Small intestine (tissue), 7 donors: ENCODE measurements around the gene PYM1. TPM values are rescaled to one million over a fixed set of nuclear protein-coding genes. Genes with fewer than 3 reads are reported as not detected.

Source experiments
- DNase-seq, 2 donors: peaks; one replicate each; pipeline versions ENCODE4 v3.0.0 to v3.0.0-alpha.2; 2013
- FAIRE-seq: peaks from 2 replicates; lab custom pipeline; 2012; peaks lifted over from hg19 to GRCh38; lab: Jason Lieb, UNC
- H3K27ac ChIP-seq, 3 donors: one replicate each; pipeline ENCODE4 v1.5.1; 2013; ENCODE audit warnings: low read length in 2 of 3, mild to moderate bottlenecking in 2 of 3, control low read depth in 1 of 3, inconsistent platforms in 1 of 3, low read depth in 1 of 3, moderate library complexity in 1 of 3
- H3K27me3 ChIP-seq, 3 donors: one replicate each; pipeline ENCODE4 v1.6.1; 2013; ENCODE audit warnings: low read length in 3 of 3, inconsistent platforms in 1 of 3; ENCODE audit not compliant: control insufficient read depth in 3 of 3, insufficient read depth in 3 of 3
- H3K36me3 ChIP-seq, 3 donors: one replicate each; pipeline ENCODE4 v1.6.1; 2013; ENCODE audit warnings: low read length in 3 of 3, inconsistent platforms in 1 of 3, low read depth in 1 of 3, mild to moderate bottlenecking in 1 of 3, moderate library complexity in 1 of 3; ENCODE audit not compliant: control insufficient read depth in 3 of 3, insufficient read depth in 2 of 3
- H3K4me1 ChIP-seq, 3 donors: one replicate each; pipeline ENCODE4 v1.6.1; 2013; ENCODE audit warnings: low read length in 2 of 3, inconsistent platforms in 1 of 3, low read depth in 1 of 3, mild to moderate bottlenecking in 1 of 3, moderate library complexity in 1 of 3; ENCODE audit not compliant: control insufficient read depth in 3 of 3, insufficient read depth in 2 of 3
- H3K4me3 ChIP-seq, 3 donors: one replicate each; pipeline ENCODE4 v1.5.1; 2013; ENCODE audit warnings: low read length in 3 of 3, control low read depth in 1 of 3, inconsistent platforms in 1 of 3, low read depth in 1 of 3, mild to moderate bottlenecking in 1 of 3, moderate library complexity in 1 of 3
- H3K9me3 ChIP-seq, 2 donors: one replicate each; pipeline ENCODE4 v1.6.1; 2013; ENCODE audit warnings: low read depth in 1 of 2, low read length in 1 of 2; ENCODE audit not compliant: control insufficient read depth in 2 of 2, insufficient read depth in 1 of 2
- WGBS, 3 donors: extraction: QIAGEN DNeasy Blood & Tissue Kit; methylation state at CpG; one replicate each; pipeline ENCODE4 v1.1.7; 2013; 5-methylcytosine and 5-hydroxymethylcytosine counted together
- polyA plus RNA-seq, 4 donors: library from polyadenylated mRNA; stranded (reverse) in 3 of 4; unstranded in 1 of 4; fragments of 200-250 nt in 3 of 4; fragments of 120-200 nt in 1 of 4; gene quantifications; one replicate each; pipeline versions ENCODE4 v1.2.1 to v1.2.3, GENCODE V29; 2013
- donor health status: healthy with polysubstance abuse.
- donor health status: control.
- donor health status: control.
- donor health status: Bipolar disorder and iron deficiency.
- donor health status: healthy.

The PYM1 gene
- polyA plus RNA-seq, 4 donors: 35.5 to 85.7 (median 61.4) TPM

DNA sequence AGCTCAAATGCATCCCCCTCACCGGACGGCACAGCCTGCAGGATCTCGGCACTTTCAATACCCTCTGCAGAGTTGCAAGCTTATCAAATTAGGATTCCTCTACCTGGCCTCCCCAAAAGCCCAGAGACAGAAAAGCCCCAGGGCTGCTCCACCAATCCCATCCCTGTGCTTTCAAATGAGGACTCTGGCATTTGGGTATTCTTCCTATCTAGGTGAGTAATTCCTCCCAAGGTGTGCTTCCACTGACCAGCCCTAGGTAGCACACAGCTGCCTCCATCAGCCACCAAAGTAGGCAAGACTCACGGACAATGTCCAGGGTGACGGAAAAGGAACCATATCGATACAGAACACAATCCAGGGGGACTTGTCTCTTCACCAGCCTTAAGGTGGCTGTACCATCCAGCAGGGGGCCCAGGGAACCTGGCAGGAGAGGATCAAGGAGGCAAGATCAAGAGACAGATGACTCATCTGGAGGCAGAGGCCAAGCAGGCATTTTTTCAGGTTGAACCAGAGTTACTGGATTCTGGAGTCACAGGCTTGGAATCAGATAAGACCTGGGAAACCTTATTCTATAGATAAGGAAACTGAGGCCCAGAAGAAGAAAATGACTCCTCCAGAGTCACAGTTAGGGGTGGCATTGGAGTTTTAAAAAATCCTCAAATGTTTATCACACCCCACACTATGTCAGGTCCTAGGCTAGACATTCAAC lies 28.3 kb upstream of the PYM1 start:
- H3K27me3 ChIP-seq: no peaks in the 10 kb centered on the region
- FAIRE-seq (no peak), DNase-seq (peak; percentile 73 to 77)
- no peak overlapping the region for H3K4me3 ChIP-seq
- no peak overlapping the region for H3K27ac ChIP-seq
- H3K4me1 ChIP-seq: peaks cover 3 to 29% (median 4%) of the 10 kb centered on the region in 3 donors
- H3K36me3 ChIP-seq: peaks cover 0 to 24% (median 22%) of the 10 kb centered on the region in 3 donors
- H3K9me3 ChIP-seq: no peaks in the 10 kb centered on the region
- 87 to 93% (median 88%) methylated on average over 6 of the region's 6 CpGs for WGBS, 3 donors

DNA sequence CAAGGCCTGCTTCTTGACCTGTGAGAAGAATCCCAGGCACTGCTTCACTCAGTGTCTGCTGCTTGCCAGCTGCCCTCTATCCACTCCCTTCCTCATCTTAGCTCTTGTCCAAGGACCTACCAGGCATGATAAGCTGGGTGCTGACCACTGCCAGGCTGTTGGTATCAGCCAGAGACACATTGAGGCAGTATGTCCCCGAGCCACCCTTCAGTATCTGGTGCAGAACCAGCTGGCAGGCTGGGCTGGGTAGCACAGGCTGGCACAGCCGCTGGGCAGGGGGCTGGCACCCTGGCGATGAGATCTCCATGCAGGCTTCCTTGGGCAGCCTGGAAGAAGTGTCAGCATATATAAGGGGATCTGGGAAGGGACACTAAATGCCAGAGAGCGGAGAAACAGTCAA lies 27.6 kb upstream of the PYM1 start:
- 88 to 94% (median 92%) methylated on average over 4 of the region's 4 CpGs for WGBS, 3 donors
- FAIRE-seq: no peak

DNA sequence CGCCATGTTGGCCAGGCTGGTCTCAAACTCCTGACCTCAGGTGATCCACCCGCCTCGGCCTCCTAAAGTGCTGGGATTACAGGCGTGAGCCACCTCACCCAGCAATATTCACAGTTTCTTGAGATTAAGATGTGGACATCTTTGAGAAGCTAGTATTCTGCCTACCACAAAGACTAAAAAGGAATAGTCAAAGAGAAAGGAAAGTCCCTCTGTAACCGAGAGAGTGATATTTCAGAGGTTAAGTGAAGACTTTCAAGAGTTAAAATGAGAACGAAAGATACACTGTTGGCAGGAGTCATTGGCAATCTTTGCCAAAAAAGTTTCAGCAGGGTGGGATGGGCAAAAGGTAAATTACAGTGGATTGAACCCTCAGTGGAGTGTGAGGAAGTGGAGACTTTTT lies 18.9 kb upstream of the PYM1 start:
- DNase-seq (no peak), FAIRE-seq (no peak)
- H3K4me1 ChIP-seq: peaks cover 0 to 2% (median 0%) of the 10 kb centered on the region in 3 donors
- H3K9me3 ChIP-seq: no peaks in the 10 kb centered on the region
- peaks cover 6 to 21% (median 13%) of the 10 kb centered on the region in 3 donors for H3K36me3 ChIP-seq
- no peak overlapping the region for H3K4me3 ChIP-seq
- H3K27ac ChIP-seq: no peak overlapping the region
- H3K27me3 ChIP-seq: no peaks in the 10 kb centered on the region
- WGBS, 3 donors: 79 to 83% (median 81%) methylated on average over 6 of the region's 6 CpGs

More for the DNA sequence above, 27.6 kb upstream of the PYM1 start:
- Histone ChIP-seq H3K27ac (no peak overlapping the region), H3K36me3 (peaks cover 0 to 24% (median 22%) of the 10 kb centered on the region in 3 donors), H3K4me1 (peaks cover 3 to 29% (median 4%) of the 10 kb centered on the region in 3 donors), H3K9me3 (no peaks in the 10 kb centered on the region), H3K4me3 (no peak overlapping the region), H3K27me3 (no peaks in the 10 kb centered on the region)
- DNase-seq: no peak

DNA sequence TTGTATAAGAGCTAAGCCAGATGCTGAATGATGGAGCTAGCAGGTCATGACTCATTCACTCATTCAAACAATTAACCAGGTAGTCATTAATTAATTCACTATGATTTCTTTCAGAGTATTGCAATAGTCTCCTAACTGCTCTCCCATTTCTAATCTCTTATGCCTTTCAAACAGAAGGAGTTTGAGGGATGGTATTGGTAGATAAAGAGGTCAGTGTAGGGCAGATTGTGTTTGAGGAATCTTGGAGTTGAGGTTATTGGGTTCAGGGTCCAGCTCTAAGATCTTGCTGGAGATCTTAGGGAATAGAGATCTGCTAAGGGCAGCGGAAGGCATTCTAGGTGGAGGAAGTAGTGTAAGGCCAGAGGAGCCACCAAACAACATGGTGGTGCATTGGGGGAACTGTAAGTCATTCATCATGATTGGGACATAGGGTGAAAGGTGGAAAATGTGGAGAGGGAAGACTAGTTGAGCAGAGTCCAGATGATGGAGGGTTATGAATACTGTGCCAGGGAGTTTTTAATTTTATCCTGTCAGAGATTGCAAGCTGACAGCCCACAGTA lies 15.0 kb upstream of the PYM1 start:
- H3K27me3 ChIP-seq: no peaks in the 10 kb centered on the region
- FAIRE-seq (no peak), DNase-seq (peak; percentile 39 to 77)
- no peak overlapping the region for H3K27ac ChIP-seq
- peaks cover 8 to 28% (median 25%) of the 10 kb centered on the region in 3 donors for H3K36me3 ChIP-seq
- H3K9me3 ChIP-seq: no peaks in the 10 kb centered on the region
- H3K4me3 ChIP-seq: no peak overlapping the region
- 58 to 91% (median 63%) methylated on average over 1 of the region's 1 CpG for WGBS, 3 donors
- H3K4me1 ChIP-seq: peaks cover 0 to 11% (median 0%) of the 10 kb centered on the region in 3 donors

DNA sequence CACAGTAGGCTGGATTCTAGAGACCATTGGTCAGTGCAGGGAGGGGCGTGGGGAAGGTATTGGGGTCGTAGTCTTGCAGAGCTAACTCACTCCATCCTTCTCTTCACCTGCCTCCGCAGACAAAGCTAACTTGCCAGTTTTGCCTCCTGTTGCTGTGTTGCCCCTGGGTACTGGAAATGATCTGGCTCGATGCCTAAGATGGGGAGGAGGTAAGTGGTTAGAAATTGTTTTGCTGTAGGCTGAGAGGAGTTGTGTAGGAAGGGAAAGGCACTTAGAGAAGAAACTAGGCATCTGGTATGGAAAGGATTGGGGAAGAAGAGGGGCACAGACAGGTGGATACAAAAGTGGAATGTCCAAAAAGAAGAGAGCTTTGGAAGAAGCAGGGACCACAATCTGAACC lies 14.4 kb upstream of the PYM1 start:
- DNase-seq (no peak), FAIRE-seq (no peak)
- 84 to 93% (median 89%) methylated on average over 4 of the region's 4 CpGs for WGBS, 3 donors
- Histone ChIP-seq H3K9me3 (no peaks in the 10 kb centered on the region), H3K36me3 (peaks cover 11 to 28% (median 25%) of the 10 kb centered on the region in 3 donors), H3K27ac (peak overlapping the region in 1 of 3 donors; percentile 60), H3K4me3 (no peak overlapping the region), H3K27me3 (no peaks in the 10 kb centered on the region), H3K4me1 (peaks cover 0 to 11% (median 4%) of the 10 kb centered on the region in 3 donors)

DNA sequence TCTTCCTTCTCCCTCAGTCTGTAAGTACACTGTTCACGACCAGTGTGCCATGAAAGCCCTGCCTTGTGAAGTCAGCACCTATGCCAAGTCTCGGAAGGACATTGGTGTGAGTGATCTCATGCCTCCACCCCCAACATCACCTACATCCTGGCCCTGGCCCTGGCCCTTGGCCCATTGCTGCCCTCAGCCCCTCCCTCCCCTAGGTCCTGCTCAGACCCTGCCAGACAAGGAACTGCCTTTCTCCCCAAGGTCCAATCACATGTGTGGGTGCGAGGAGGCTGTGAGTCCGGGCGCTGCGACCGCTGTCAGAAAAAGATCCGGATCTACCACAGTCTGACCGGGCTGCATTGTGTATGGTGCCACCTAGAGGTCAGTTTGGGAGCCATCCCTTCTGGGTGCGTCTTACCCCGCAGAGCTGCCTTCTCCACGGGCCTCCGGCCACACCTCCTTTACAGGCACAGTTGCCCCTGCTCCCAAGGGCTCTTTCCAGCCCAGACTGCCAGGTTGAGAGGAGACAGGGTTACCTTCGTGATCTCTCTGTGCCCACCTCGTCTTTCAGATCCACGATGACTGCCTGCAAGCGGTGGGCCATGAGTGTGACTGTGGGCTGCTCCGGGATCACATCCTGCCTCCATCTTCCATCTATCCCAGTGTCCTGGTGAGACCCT lies 12.5 kb upstream of the PYM1 start:
- no peak overlapping the region for H3K4me3 ChIP-seq

DNA sequence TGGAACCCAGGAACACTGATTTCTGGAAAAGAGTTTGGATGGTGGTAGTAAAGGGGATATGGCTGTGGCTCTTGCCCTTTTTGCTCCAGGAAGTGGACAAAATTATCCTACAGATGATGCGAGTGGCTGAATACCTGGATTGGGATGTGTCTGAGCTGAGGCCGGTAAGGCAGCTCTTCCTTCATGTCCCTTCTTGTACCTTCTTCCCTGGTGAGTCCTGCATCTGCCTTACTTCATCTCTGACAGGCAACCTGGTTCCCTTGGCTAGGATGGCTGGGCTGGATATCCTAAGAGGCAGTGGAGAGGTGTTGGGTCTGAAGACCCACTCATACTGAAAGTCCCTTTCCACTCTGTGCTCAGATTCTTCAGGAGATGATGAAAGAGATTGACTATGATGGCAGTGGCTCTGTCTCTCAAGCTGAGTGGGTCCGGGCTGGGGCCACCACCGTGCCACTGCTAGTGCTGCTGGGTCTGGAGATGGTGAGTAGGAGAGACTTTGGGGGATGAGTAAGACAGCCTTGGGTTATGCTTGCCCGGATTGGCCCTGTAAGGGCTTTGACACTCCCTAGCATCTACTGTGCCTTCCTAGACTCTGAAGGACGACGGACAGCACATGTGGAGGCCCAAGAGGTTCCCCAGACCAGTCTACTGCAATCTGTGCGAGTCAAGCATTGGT lies 11.3 kb upstream of the PYM1 start:
- H3K27ac ChIP-seq: peak overlapping the region in 1 of 3 donors; percentile 73
- 92 to 95% (median 93%) methylated on average over 8 of the region's 8 CpGs for WGBS, 3 donors

More for the DNA sequence above, 12.5 kb upstream of the PYM1 start:
- Histone ChIP-seq H3K36me3 (peaks cover 8 to 27% (median 24%) of the 10 kb centered on the region in 3 donors), H3K4me1 (peaks cover 0 to 11% (median 4%) of the 10 kb centered on the region in 3 donors), H3K27me3 (peaks cover 0 to 17% (median 0%) of the 10 kb centered on the region in 3 donors), H3K27ac (peak overlapping the region in 2 of 3 donors; percentile 43 to 73), H3K9me3 (no peaks in the 10 kb centered on the region)
- DNase-seq (peak; percentile 93), FAIRE-seq (no peak)
- WGBS, 3 donors: 12 to 17% (median 14%) methylated on average over 18 of the region's 18 CpGs

DNA sequence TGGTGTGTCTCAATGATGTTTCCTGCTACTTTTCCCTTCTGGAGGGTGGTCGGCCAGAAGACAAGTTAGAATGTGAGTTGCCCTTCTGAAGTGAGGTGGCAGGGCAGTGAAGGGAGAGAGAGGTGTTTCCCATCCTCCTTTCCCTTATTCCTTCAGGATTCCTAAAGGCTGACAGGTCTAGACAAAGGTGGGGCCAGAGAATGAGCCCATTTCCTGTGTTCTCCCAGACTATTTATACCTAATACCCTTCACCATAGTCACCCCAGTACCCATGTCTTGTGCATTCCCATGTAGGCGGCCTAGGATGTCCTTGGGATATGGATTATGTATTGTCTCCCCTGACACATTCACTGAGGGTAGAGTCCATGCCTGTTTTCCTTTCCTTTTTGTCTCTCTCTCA lies 10.3 kb upstream of the PYM1 start:
- 85 to 90% (median 87%) methylated on average over 2 of the region's 2 CpGs for WGBS, 3 donors
- FAIRE-seq: no peak

More for the DNA sequence above, 11.3 kb upstream of the PYM1 start:
- Histone ChIP-seq H3K9me3 (no peaks in the 10 kb centered on the region), H3K36me3 (peaks cover 7 to 24% (median 21%) of the 10 kb centered on the region in 3 donors), H3K4me3 (no peak overlapping the region), H3K4me1 (peaks cover 2 to 13% (median 8%) of the 10 kb centered on the region in 3 donors), H3K27me3 (peaks cover 0 to 21% (median 0%) of the 10 kb centered on the region in 3 donors)
- DNase-seq (no peak), FAIRE-seq (no peak)

More for the DNA sequence above, 10.3 kb upstream of the PYM1 start:
- peaks cover 7 to 22% (median 8%) of the 10 kb centered on the region in 3 donors for H3K4me1 ChIP-seq
- no peak overlapping the region for H3K4me3 ChIP-seq
- peaks cover 0 to 21% (median 0%) of the 10 kb centered on the region in 3 donors for H3K27me3 ChIP-seq
- H3K9me3 ChIP-seq: no peaks in the 10 kb centered on the region
- no peak for DNase-seq
- H3K27ac ChIP-seq: peak overlapping the region in 1 of 3 donors; percentile 44
- H3K36me3 ChIP-seq: peaks cover 4 to 22% (median 19%) of the 10 kb centered on the region in 3 donors
